GM23248 (cell line): Measurements from ENCODE around the gene WTAP.

ENCODE experiments used
- EZH2 ChIP-seq: fragments of 200-600 bp; sonication (generic); IDR thresholded peaks from 2 replicates; pipeline ENCODE4 v1.6.1; 2018; ENCODE audit warnings: antibody characterized with exemption, mild to moderate bottlenecking; ENCODE audit not compliant: insufficient read depth, poor library complexity, severe bottlenecking
- EZH2phosphoT487 ChIP-seq: fragments of 200-600 bp; sonication (generic); IDR thresholded peaks from 2 replicates; pipeline ENCODE4 v1.6.1; 2018; ENCODE audit warnings: antibody characterized with exemption, moderate library complexity, mild to moderate bottlenecking, low read depth; ENCODE audit not compliant: insufficient read depth

DNA sequence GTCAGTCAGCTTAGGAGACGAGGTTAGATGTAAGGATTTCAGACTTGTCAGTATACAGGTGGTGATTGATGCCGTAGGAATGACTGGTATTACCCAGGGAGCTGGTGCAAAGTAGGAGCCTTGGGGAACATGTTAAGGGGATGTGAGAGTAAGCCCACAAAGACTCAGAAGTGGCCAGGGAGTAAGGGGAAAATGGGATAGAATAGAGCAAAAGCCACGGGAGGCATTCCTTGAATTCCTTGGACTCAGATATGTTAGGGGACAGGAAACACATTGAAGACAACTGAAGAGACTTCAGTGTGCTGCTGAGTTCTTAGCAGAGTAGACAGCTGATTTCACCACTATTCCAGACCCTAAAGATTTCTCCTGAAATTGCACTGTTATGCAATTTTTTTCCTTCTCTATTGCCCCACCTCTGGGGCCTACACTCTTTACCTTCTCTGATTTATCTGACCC, 33.3 kb downstream of the WTAP start:
- TF ChIP-seq EZH2phosphoT487 (no peak), EZH2 (no peak)
